DMS53 (cell line): Measurements from ENCODE around the gene MYH14.
A peak's percentile ranks its signal among the peaks of the same experiment; 100 is the strongest.

Experiments
- DNase-seq: peaks from one replicate; lab custom pipeline; 2025; lab: John Stamatoyannopoulos, UW

Gene MYH14

GRCh38 chr19:50203281-50204080 is at the start of gene MYH14:
TSS of gene MYH14 (plus strand) at chr19:50203622. CDS start at chr19:50210366, 6,744 bp downstream.
- DNase-seq: peak; percentile 95

- no peak for DNase-seq
Observed at GRCh38 chr19:50154529-50154928, 48.9 kb upstream of the MYH14 start.

- no peak for DNase-seq
Observed at GRCh38 chr19:50155520-50156109, 47.8 kb upstream of the MYH14 start.

DNA sequence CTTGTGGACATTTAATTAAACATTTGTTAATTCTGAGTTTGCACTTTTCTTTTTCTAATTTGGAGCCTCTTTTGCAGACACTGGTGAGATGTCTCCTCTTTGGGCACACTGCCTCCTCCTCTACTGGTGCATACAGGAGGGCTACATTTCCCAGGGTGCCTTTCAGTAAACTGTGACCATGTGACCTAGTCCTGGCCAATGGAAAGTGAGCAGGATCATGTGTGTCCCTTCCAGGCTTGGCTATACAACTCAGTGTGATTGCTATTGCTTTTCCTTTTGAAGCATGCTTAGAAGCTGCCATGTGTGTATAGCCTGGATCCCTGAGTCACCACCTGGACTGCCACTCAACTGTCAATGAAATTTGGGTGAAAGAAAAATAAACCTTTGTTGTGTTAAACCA is 44.8 kb upstream of the MYH14 start:
- no peak for DNase-seq

DNA sequence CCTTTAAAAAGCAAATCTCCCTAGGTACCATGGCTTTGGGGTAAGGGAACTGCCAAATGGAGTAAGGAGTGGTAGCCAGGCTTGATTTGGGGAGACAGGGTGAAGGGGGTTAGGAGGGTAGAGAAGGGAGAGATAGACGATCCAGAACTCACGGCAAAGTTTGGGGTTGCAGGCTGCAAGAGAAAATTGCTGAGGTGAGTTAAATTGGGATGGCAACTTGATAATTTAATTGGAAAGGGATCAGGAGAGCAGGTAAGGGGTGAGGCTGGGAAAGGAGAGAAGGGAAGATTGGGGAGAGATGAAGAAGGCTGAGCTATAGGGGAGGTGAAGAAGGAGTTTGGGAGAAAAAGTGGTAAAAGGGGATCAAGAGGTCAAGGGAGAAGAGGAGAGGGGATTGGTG is 44.3 kb upstream of the MYH14 start:
- no peak for DNase-seq

- DNase-seq: no peak
Observed at GRCh38 chr19:50162988-50163387, 40.4 kb upstream of the MYH14 start, which contains the start of gene IZUMO2. TSS of gene IZUMO2 (minus strand) at chr19:50163281. CDS start at chr19:50163194, 87 bp downstream.

DNA sequence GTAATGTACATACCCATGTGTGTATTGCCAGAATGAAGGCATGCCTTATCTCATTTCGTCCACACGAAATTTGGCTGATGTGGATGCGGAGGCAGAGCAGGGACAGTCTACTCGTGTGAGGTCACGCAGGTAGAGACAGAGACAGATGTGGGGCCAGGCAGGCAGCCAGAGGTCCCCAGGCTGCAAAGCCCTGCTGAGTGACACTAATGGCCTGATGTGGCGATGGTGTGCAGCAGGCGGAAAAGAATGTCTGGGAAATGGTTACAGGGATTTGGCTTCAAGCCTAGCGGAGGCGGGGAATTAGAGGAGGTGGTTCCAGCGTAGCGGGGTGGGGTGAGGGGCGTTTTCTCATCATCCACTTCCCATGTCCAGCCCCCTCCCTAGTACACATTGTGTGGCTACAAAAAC is 36.1 kb upstream of the MYH14 start:
- DNase-seq: no peak

GRCh38 chr19:50171752-50172151 is 31.7 kb upstream of the MYH14 start:
- no peak for DNase-seq

DNA sequence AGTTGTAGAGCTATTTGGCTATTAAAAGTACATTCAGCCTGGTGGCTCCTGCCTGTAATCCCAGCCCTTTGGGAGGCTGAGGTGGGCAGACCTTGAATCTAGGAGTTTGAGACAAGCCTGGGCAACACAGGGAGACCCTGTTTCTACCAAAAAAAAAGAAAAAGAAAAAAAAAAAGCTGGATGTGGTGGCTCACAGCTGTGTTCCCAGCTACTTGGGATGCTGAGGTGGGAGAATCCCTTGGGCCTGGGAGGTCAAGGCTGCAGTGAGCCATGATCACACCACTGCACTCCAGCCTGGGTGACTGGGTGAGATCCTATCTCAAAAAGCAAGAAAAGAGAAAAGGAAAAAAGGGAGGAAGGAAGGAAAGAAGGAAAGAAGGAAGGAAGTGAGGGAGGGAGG is 30.7 kb upstream of the MYH14 start:
- no peak for DNase-seq

DNA sequence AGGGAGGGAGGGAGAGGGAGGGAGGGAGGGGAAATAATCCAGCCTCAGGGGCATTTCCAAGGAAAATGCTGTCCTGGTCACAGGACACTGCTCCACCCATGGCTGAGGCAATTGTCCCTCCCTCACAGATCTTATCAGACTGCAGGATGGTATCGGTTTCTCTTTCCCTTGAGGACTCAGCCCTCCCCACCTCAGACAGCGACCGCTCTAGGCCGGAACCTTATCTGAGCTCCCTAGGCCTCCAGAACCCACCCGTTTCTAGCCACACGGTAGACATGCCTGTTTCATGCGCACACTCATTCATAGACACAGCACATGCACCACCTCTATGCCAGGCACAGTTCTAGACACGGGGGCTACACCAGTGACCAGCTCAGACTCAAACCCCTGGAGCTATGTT is 30.3 kb upstream of the MYH14 start:
- peak; percentile 20 for DNase-seq

GRCh38 chr19:50174100-50174793 is 29.2 kb upstream of the MYH14 start:
- DNase-seq: no peak

- DNase-seq: no peak
Observed at GRCh38 chr19:50175924-50176323, 27.5 kb upstream of the MYH14 start.

DNA sequence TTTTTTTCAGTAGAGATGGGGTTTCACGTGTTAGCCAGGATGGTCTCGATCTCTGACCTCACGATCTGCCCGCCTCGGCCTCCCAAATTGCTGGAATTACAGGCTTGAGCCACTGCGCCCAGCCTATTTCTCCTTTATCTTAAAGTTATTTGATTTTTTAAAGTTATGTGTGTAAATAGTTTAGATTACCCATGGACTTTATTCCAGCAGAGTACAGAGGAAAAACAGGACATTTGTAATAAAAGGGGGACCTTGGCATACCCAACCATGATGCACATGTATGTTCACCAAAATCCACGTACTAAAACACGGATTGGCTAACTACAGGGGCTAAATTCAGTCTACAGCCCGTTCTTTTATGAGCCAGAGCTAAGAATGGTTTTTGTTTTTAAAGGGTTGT is 26.6 kb upstream of the MYH14 start:
- DNase-seq: no peak

DNA sequence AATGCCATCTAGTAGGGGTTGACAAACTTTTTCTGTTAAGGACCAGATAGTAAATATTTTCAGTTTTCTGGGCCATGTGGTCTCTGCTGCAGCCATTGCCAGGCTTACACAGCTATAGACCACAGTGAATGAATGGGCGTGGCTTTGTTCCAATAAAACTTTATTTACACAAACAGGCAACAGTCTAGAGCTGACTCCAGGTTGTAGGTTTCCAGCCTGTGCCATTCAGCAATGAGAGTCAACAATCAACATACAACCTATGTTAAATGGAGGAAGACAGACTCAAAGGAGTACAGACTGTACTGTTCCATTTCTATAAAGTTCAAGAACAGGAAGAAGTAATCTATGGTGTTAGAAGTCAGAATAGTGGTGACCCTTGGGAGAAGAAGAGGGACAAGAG is 25.1 kb upstream of the MYH14 start:
- no peak for DNase-seq

- no peak for DNase-seq
Observed at GRCh38 chr19:50178859-50179537, 24.4 kb upstream of the MYH14 start.

DNA sequence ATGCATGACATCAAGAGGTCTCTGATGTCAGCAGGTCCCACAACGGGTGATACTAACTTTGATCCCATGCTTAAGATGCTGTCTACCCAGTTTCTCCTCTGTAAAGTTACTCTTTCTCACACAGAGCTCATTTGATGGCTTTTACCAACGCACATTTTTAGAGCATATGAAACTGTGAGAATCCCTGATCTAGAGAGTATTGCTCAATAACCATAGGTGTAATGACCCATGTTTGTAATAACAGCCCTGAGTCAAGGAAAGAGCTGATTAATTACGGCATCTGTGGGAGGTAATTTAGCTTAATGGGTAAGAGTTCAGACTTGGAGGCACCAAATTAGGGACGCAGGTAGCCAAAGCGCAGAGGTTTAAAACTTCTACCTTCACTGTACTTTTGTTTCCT is 22.3 kb upstream of the MYH14 start:
- no peak for DNase-seq

DNA sequence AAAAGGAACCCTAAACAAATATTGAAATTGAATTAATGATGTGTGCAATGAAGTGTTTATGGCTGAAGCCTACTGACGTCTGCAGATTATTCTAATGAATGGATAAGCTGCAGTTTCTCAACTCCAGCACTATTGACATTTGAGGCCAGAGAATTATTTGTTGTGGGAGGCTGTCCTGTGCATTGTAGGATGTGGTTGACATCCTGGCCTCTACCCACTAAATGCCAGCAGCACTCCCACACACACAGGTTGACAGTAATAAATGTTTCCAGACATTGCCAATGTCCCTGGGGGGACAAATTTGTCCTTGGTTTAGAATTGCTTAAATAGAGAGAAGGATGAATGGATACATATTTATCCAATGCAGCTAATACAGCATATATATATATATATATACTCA is 19.2 kb upstream of the MYH14 start:
- no peak for DNase-seq

GRCh38 chr19:50187937-50188336 is 15.5 kb upstream of the MYH14 start:
- DNase-seq: no peak

DNA sequence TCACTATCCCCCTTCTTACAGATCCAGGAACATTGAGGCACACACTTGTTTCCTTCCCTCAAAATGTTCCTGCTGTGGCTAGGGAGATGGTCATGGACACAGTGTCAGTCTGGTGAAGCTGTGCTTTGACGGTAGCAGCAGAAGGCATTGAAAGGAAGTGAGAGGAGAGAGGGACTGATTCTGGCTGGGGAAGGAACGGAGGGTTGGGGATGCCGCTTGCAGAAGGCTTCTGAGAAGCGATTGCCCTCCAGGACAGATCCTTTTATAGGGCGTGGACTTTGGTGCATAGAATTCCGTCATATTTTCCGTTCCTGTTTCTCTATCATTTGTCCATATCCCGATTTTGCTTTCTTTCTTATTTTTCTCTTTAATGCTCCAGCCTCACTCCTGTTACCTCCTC is 14.1 kb upstream of the MYH14 start:
- no peak for DNase-seq

GRCh38 chr19:50190439-50190891 is 13.0 kb upstream of the MYH14 start:
- DNase-seq: no peak

DNA sequence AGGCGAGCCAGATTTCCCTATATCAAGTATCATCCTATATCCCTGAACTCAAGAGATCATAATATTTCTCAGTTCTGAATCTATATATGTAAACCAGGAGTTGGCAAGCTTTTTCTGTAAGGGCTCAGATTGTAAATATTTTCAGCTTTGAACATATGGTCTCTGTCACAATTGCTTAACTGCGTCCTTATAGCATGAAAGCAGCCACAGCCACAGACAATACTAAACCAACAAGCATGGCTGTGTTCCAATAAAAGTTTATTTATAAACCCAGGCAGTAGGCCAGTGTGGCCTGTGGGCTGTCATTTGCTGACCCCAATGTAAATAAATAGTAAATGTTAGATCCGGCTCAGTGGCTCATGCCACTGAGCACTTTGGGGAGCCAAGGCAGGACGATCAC is 12.2 kb upstream of the MYH14 start:
- no peak for DNase-seq

- DNase-seq: no peak
Observed at GRCh38 chr19:50192463-50193211, 10.8 kb upstream of the MYH14 start.
